K562 (cell line): ENCODE measurements around the gene STT3A. TPM values are rescaled to one million over a fixed set of nuclear protein-coding genes. Genes with fewer than 3 reads are reported as not detected.
A peak's percentile ranks its signal among the peaks of the same experiment; 100 is the strongest.

Experiments
- ATAC-seq: fragments of 200-7000 bp; cut with Tn5 transposase; 3 replicates; pipeline ENCODE4 v1.9.1; 2020; ENCODE audit warnings: moderate library complexity
- BruUV-seq: library from RNA; stranded (reverse); fragments of 400-500 nt; replicated peaks from 2 replicates; lab custom pipeline; 2021; lab: Mats Ljungman, UMichigan
- CTCF ChIA-PET: fragments of 300-600 bp; formaldehyde crosslinking; extraction: SDS; loops from one replicate; lab custom pipeline; 2021; ENCODE audit warnings: low intra/inter-chr PET ratio; lab: Yijun Ruan, JAX
- POLR2A ChIA-PET: fragments of 300-600, 350-650 bp; sonication (Branson Sonifier 250); formaldehyde crosslinking; extraction: SDS; loops from one replicate; lab custom pipeline; 2021; ENCODE audit warnings: antibody characterized with exemption, inconsistent platforms; lab: Yijun Ruan, JAX
- DNase-seq, 4 experiments: peaks; one replicate each; pipeline versions ENCODE4 v3.0.0 to v3.0.0-alpha.2; 2011 to 2018; ENCODE audit warnings: low spot score in 3 of 4, mixed read lengths in 3 of 4; ENCODE audit errors: extremely low read depth in 1 of 4
- FAIRE-seq: peaks from 2 replicates; lab custom pipeline; 2011; peaks lifted over from hg19 to GRCh38; lab: Jason Lieb, UNC
- H2AFZ ChIP-seq: 2 replicates; pipeline ENCODE4 v1.6.0; 2011; ENCODE audit warnings: low read depth, low read length, control low read depth, inconsistent platforms
- H3K27ac ChIP-seq: fragments of 200-600 bp; 3 replicates; pipeline ENCODE4 v1.8.0; 2011; ENCODE audit warnings: low read depth, mild to moderate bottlenecking, control low read depth, inconsistent platforms, low read length, moderate library complexity, mixed read lengths; ENCODE audit errors: extremely low read depth
- H3K27me3 ChIP-seq, 2 experiments: fragments of 300-600 bp in 1 of 2; 2 replicates in 1 of 2; 3 replicates in 1 of 2; pipeline versions ENCODE4 v1.6.0 to v1.8.0; 2011; ENCODE audit warnings: inconsistent platforms in 2 of 2, low read length in 2 of 2, mild to moderate bottlenecking in 1 of 2, mixed read lengths in 1 of 2, moderate library complexity in 1 of 2; ENCODE audit not compliant: control insufficient read depth in 2 of 2, insufficient read depth in 2 of 2
- H3K36me3 ChIP-seq: fragments of 300-600 bp; 3 replicates; pipeline ENCODE4 v1.8.0; 2011; ENCODE audit warnings: mild to moderate bottlenecking, low read length, inconsistent platforms; ENCODE audit not compliant: control insufficient read depth, insufficient read depth
- H3K4me1 ChIP-seq, 2 experiments: fragments of 200-600 bp in 1 of 2; replicated peaks in 1 of 2; 2 replicates in 1 of 2; 3 replicates in 1 of 2; pipeline versions ENCODE4 v1.5.1 to v1.8.0; 2011; ENCODE audit warnings: inconsistent platforms in 2 of 2, low read length in 2 of 2, mild to moderate bottlenecking in 1 of 2, mixed read lengths in 1 of 2, moderate library complexity in 1 of 2; ENCODE audit not compliant: control insufficient read depth in 2 of 2, insufficient read depth in 2 of 2
- H3K4me2 ChIP-seq: 2 replicates; pipeline ENCODE4 v1.6.1; 2011; ENCODE audit warnings: low read length, control low read depth, inconsistent platforms, mixed read lengths; ENCODE audit not compliant: insufficient read depth
- H3K4me3 ChIP-seq: fragments of 200-600 bp; sonication (generic), shearing (Covaris generic); 2 replicates; pipeline ENCODE4 v1.5.1; 2016; ENCODE audit warnings: control low read depth, inconsistent platforms
- H3K79me2 ChIP-seq: fragments of 200-600 bp; 3 replicates; pipeline ENCODE4 v1.8.0; 2011; ENCODE audit warnings: low read length, inconsistent platforms; ENCODE audit not compliant: control insufficient read depth, insufficient read depth
- H3K9ac ChIP-seq, 2 experiments: 2 replicates each; pipeline versions ENCODE4 v1.6.0 to v1.6.1; 2011; ENCODE audit warnings: low read depth in 2 of 2, low read length in 2 of 2, control low read depth in 1 of 2, inconsistent platforms in 1 of 2, mild to moderate bottlenecking in 1 of 2, mixed read lengths in 1 of 2; ENCODE audit not compliant: insufficient read depth in 1 of 2
- H3K9me1 ChIP-seq: one replicate; pipeline ENCODE4 v1.6.0; 2011; ENCODE audit warnings: inconsistent platforms, mild to moderate bottlenecking, low read length, moderate library complexity; ENCODE audit not compliant: control insufficient read depth, insufficient read depth
- H3K9me3 ChIP-seq: replicated peaks from 2 replicates; pipeline ENCODE4 v1.5.1; 2011; ENCODE audit warnings: low read depth, low read length, inconsistent platforms; ENCODE audit not compliant: control insufficient read depth, insufficient read depth
- H4K20me1 ChIP-seq: replicated peaks from 2 replicates; pipeline ENCODE4 v1.6.1; 2011; ENCODE audit warnings: low read length, inconsistent platforms, mixed read lengths; ENCODE audit not compliant: control insufficient read depth, insufficient read depth
- CTCF ChIP-seq, 3 experiments: IDR thresholded peaks in 2 of 3; conservative IDR thresholded peaks in 1 of 3; 2 replicates each; pipeline ENCODE4 v1.5.1; 2011 to 2012; ENCODE audit warnings: low read length in 3 of 3, mild to moderate bottlenecking in 3 of 3, control low read depth in 2 of 3, improper control_type of control experiment in 1 of 3, inconsistent platforms in 1 of 3, low read depth in 1 of 3, mixed read lengths in 1 of 3, moderate library complexity in 1 of 3; ENCODE audit not compliant: insufficient read depth in 2 of 3
- HDGF ChIP-seq: fragments of 450-650 bp; IDR thresholded peaks from 2 replicates; pipeline ENCODE4 v1.6.1; 2016
- NCOA2 ChIP-seq, 2 experiments: fragments of 450-650 bp; IDR thresholded peaks; 2 replicates each; pipeline ENCODE4 v1.6.1; 2018; ENCODE audit warnings: mild to moderate bottlenecking in 2 of 2, moderate library complexity in 1 of 2; ENCODE audit not compliant: partially characterized antibody in 2 of 2
- NFRKB ChIP-seq: fragments of 450-650 bp; IDR thresholded peaks from 2 replicates; pipeline ENCODE4 v1.6.1; 2016; ENCODE audit warnings: low read depth
- NR1H2 ChIP-seq: sonication (generic); formaldehyde crosslinking; IDR thresholded peaks from 2 replicates; pipeline ENCODE4 v1.4.0; 2020; ENCODE audit warnings: mild to moderate bottlenecking, missing genetic modification reagents
- NR3C1 ChIP-seq: sonication (generic); formaldehyde crosslinking; IDR thresholded peaks from 2 replicates; pipeline ENCODE4 v1.8.1; 2022; ENCODE audit warnings: missing genetic modification reagents
- NUFIP1 ChIP-seq: fragments of 450-650 bp; IDR thresholded peaks from 2 replicates; pipeline ENCODE4 v1.6.1; 2018; ENCODE audit not compliant: partially characterized antibody
- RCOR1 ChIP-seq, 2 experiments: IDR thresholded peaks; 2 replicates each; pipeline ENCODE4 v1.6.1; 2012; ENCODE audit warnings: low read depth in 2 of 2, low read length in 2 of 2, borderline replicate concordance in 1 of 2, improper control_type of control experiment in 1 of 2
- SRF ChIP-seq, 2 experiments: fragments of 250-450, 450-650 bp in 1 of 2; sonication (Bioruptor Pico) in 1 of 2; sonication (generic) in 1 of 2; formaldehyde crosslinking; IDR thresholded peaks; 2 replicates each; pipeline versions ENCODE4 v1.5.0 to v1.5.1; 2020 to 2022; ENCODE audit warnings: mild to moderate bottlenecking in 1 of 2, missing genetic modification reagents in 1 of 2
- TAF7 ChIP-seq: fragments of 450-650 bp; IDR thresholded peaks from 2 replicates; pipeline ENCODE4 v1.6.1; 2016; ENCODE audit warnings: missing genetic modification characterization, missing compliant biosample characterization
- THAP7 ChIP-seq: fragments of 250-450 bp; sonication (Bioruptor Pico); IDR thresholded peaks from 2 replicates; pipeline ENCODE4 v1.5.0; 2021
- ZNF197 ChIP-seq: fragments of 200-800 bp; sonication (Bioruptor generic); IDR thresholded peaks from 2 replicates; pipeline ENCODE4 v1.6.1; 2016; ENCODE audit warnings: low read depth, missing genetic modification characterization, missing compliant biosample characterization
- ZNF699 ChIP-seq: fragments of 250-450 bp; sonication (Bioruptor Pico); IDR thresholded peaks from 2 replicates; pipeline ENCODE4 v1.8.0; 2021; ENCODE audit warnings: mild to moderate bottlenecking, moderate library complexity; ENCODE audit not compliant: insufficient replicate concordance
- ZNF717 ChIP-seq: fragments of 250-450 bp; sonication (Bioruptor Pico); IDR thresholded peaks from 2 replicates; pipeline ENCODE4 v1.5.0; 2021
- WGBS: fragments of 100-300 bp; shearing (Covaris generic); methylation state at CpG from one replicate; pipeline ENCODE4 v1.1.6; 2016; ENCODE audit warnings: low coverage, mixed read lengths; ENCODE audit not compliant: insufficient coverage; ENCODE audit errors: missing lambda C conversion rate; 5-methylcytosine and 5-hydroxymethylcytosine counted together
- in situ Hi-C: fragments of 300-500 bp; cut with MboI; formaldehyde crosslinking; loops from 4 replicates; pipeline ENCODE4 v1.15.0; 2018; ENCODE audit warnings: inconsistent platforms, mixed read lengths
- intact Hi-C: fragments of 100-400 bp; cut with micrococcal nuclease; formaldehyde crosslinking; loops from 2 replicates; pipeline ENCODE4 v1.14.2; 2022
- polyA plus RNA-seq, 8 experiments: library from polyadenylated mRNA; depleted of rRNA in 4 of 8; stranded (reverse) in 5 of 8; unstranded in 3 of 8; fragments of >200 nt; fragmentation: Nextera tagmentation in 2 of 8; fragmentation: Illumina TruSeq in 1 of 8; extraction: Ambion mirVana in 2 of 8; extraction: Trizol in 1 of 8; gene quantifications; 2 replicates each; pipeline versions ENCODE4 v1.2.1 to v1.2.3, GENCODE V29; 2011 to 2014; ENCODE audit warnings: inconsistent platforms in 1 of 8, missing spikeins in 1 of 8
- total RNA-seq, 7 experiments: library from RNA; depleted of rRNA in 6 of 7; stranded (reverse); fragments of >200 nt in 6 of 7; fragmentation: Illumina TruSeq in 2 of 7; extraction: Trizol in 2 of 7; gene quantifications; 2 replicates each; pipeline versions ENCODE4 v1.2.1 to v1.2.3, GENCODE V29; 2011 to 2021; ENCODE audit warnings: low replicate concordance in 1 of 7

The STT3A gene
- total and polyA plus RNA-seq, 9 of the 15 experiments (the other 6 are each of a cell fraction or from before 2014, with no cell fraction given) = 70.7 to 330 (median 192) TPM

GRCh38 chr11:125637840-125638239, 45.2 kb downstream of the STT3A start:
- 60% methylated on average over 3 of the region's 3 CpGs for WGBS
- CTCF ChIA-PET = no interaction called here
- H3K79me2 ChIP-seq = no peaks in the 10 kb centered on the region
- POLR2A ChIA-PET = no interaction called here
- H3K4me3 ChIP-seq = no peak overlapping the region
- TF ChIP-seq CTCF (IDR thresholded peaks at IDR 0.05 in 2 of 3, conservative IDR thresholded peaks at IDR 0.05 in 1 of 3; ENCODE audit: insufficient read depth in 2 of 3, low read depth in 1 of 3, low read length in 3 of 3) = peak in 1 of 3 experiments; percentile 7; a peak in 1 of 6 replicates
- no peak for TF ChIP-seq SRF (CRISPR knock-in tag; IDR thresholded peaks at IDR 0.05)
- H3K9me1 ChIP-seq = no peaks in the 10 kb centered on the region
- DNase-seq = no peak
- no peak overlapping the region for H3K9ac ChIP-seq
- no peak overlapping the region for H3K4me2 ChIP-seq
- intact Hi-C loops (no loop called here), in situ Hi-C loops (no loop called here)
- peaks cover 92% of the 10 kb centered on the region for H3K36me3 ChIP-seq
- no peaks in the 10 kb centered on the region for H3K27me3 ChIP-seq
- no peak overlapping the region for H2AFZ ChIP-seq
- H3K9me3 ChIP-seq = no peaks in the 10 kb centered on the region
- no peaks in the 10 kb centered on the region for H4K20me1 ChIP-seq
- peak; percentile 51; the same call in 1 of the 3 replicates for ATAC-seq
- no peak for FAIRE-seq
- H3K27ac ChIP-seq = no peak overlapping the region
- no peaks in the 10 kb centered on the region for H3K4me1 ChIP-seq
- no TSS peak for BruUV-seq

- WGBS = 86% methylated on average over 1 of the region's 1 CpG
- Histone ChIP-seq H2AFZ (no peak overlapping the region), H3K4me2 (no peak overlapping the region), H3K9me3 (no peaks in the 10 kb centered on the region), H3K79me2 (no peaks in the 10 kb centered on the region), H3K4me3 (no peak overlapping the region), H3K9me1 (no peaks in the 10 kb centered on the region), H3K36me3 (peaks cover 88% of the 10 kb centered on the region), H3K9ac (no peak overlapping the region), H3K27me3 (no peaks in the 10 kb centered on the region), H3K27ac (no peak overlapping the region), H3K4me1 (no peaks in the 10 kb centered on the region), H4K20me1 (no peaks in the 10 kb centered on the region)
- ATAC-seq (no peak), FAIRE-seq (no peak), DNase-seq (no peak)
- ChIA-PET CTCF (no interaction called here), POLR2A (no interaction called here)
- BruUV-seq = TSS peak; percentile 6
- intact Hi-C loops (no loop called here), in situ Hi-C loops (no loop called here)
- TF ChIP-seq ZNF699 (CRISPR knock-in tag) (no peak), THAP7 (no peak), TAF7 (no peak), ZNF197 (CRISPR knock-in tag) (no peak), NUFIP1 (no peak), HDGF (no peak), NCOA2 (IDR thresholded peaks at IDR 0.05; ENCODE audit: partially characterized antibody in 2 of 2) (no peak), RCOR1 (IDR thresholded peaks at IDR 0.05; ENCODE audit: borderline replicate concordance in 1 of 2, low read depth in 2 of 2, low read length in 2 of 2) (no peak), NR3C1 (CRISPR knock-in tag) (no peak), NR1H2 (CRISPR knock-in tag) (no peak), NFRKB (no peak), ZNF717 (no peak)
Measured at GRCh38 chr11:125638315-125638714, 45.7 kb downstream of the STT3A start.
